H1 (cell line): ENCODE data around the gene HECTD1.

Experiments
- CTCF ChIP-seq, 3 experiments: IDR thresholded peaks; 1 replicate in 2 of 3; 2 replicates in 1 of 3; pipeline versions ENCODE4 v1.5.1 to v1.6.1; 2011; ENCODE audit warnings: low read length in 3 of 3, mild to moderate bottlenecking in 3 of 3, inconsistent platforms in 2 of 3, low read depth in 1 of 3, moderate library complexity in 1 of 3; ENCODE audit not compliant: insufficient read depth in 1 of 3; ENCODE audit errors: control extremely low read depth in 1 of 3
- POLR2A ChIP-seq, 2 experiments: IDR thresholded peaks; 1 replicate in 1 of 2; 2 replicates in 1 of 2; pipeline ENCODE4 v1.6.1; 2011; ENCODE audit warnings: low read depth in 2 of 2, low read length in 2 of 2, mild to moderate bottlenecking in 2 of 2; ENCODE audit errors: control extremely low read depth in 1 of 2
- POLR2AphosphoS5 ChIP-seq: IDR thresholded peaks from 2 replicates; pipeline ENCODE4 v1.6.1; 2011; ENCODE audit warnings: low read depth, low read length
- ZNF274 ChIP-seq: IDR thresholded peaks from 2 replicates; pipeline ENCODE4 v1.7.0; 2012; ENCODE audit warnings: low read length, borderline replicate concordance; ENCODE audit errors: extremely low read depth

DNA sequence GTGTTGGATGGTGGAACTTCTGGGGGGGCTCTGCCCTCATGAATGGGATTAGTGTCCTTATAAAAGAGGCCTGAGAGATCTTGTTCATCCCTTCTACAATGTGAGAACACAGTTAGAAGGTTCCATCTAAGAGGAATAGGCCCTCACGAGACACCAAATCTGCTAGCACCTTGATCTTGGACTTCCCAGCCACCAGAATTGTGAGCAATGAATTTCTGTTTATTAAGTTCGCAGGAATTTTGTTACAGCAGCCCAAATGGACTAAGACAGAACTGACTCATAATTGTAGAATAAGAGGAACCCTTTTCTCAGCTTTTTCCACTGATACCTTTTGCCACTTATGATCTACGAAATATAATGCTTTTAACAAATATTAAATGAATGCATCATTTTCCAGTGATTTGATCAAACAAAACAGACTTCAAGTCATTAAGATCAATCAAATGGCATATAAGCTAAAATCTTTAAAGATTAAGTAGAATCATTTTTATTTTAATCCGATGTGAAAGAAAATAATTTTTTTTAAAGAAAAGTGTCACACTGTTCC lies 68.2 kb downstream of the HECTD1 start:
- TF ChIP-seq POLR2AphosphoS5 (no peak), POLR2A (IDR thresholded peaks at IDR 0.05; ENCODE audit: control extremely low read depth in 1 of 2, low read depth in 2 of 2, low read length in 2 of 2) (no peak), CTCF (IDR thresholded peaks at IDR 0.05; ENCODE audit: control extremely low read depth in 1 of 3, insufficient read depth in 1 of 3, low read depth in 1 of 3, low read length in 3 of 3) (no peak), ZNF274 (no peak)
